A673 (cell line): ENCODE measurements around the gene AATF. TPM values are rescaled to one million over a fixed set of nuclear protein-coding genes. Genes with fewer than 3 reads are reported as not detected.

Source experiments
- BruUV-seq: library from RNA; stranded (reverse); fragments of 400-500 nt; replicated peaks from 2 replicates; lab custom pipeline; 2021; lab: Mats Ljungman, UMichigan
- CTCF ChIA-PET: fragments of 300-600 bp; sonication (Branson Sonifier 250); formaldehyde crosslinking; loops from one replicate; lab custom pipeline; 2022; ENCODE audit warnings: antibody characterized with exemption; lab: Charles Lee
- POLR2A ChIA-PET: fragments of 300-600 bp; sonication (Branson Sonifier 250); formaldehyde crosslinking; loops from one replicate; lab custom pipeline; 2022; ENCODE audit warnings: antibody characterized with exemption; ENCODE audit not compliant: low non-redundant PET; lab: Charles Lee
- DNase-seq: peaks from one replicate; pipeline ENCODE4 v3.0.0-alpha.2; 2015; ENCODE audit warnings: low spot score
- H3K27ac ChIP-seq: fragments of 200-600 bp; sonication (generic); 2 replicates; pipeline ENCODE4 v1.5.1; 2016; ENCODE audit warnings: mixed run types, low read depth, mild to moderate bottlenecking, mixed read lengths, antibody characterized with exemption, low read length; ENCODE audit not compliant: poor library complexity, severe bottlenecking
- H3K27me3 ChIP-seq: fragments of 200-600 bp; sonication (generic); replicated peaks from 2 replicates; pipeline ENCODE4 v1.6.1; 2017; ENCODE audit warnings: mixed run types, low read depth, mild to moderate bottlenecking, mixed read lengths, antibody characterized with exemption, low read length; ENCODE audit not compliant: insufficient read depth, poor library complexity
- H3K36me3 ChIP-seq: fragments of 200-600 bp; sonication (generic); 2 replicates; pipeline ENCODE4 v1.6.1; 2016; ENCODE audit warnings: mixed run types, mild to moderate bottlenecking, mixed read lengths, antibody characterized with exemption, low read length; ENCODE audit not compliant: insufficient read depth, poor library complexity, severe bottlenecking
- H3K4me1 ChIP-seq: fragments of 200-600 bp; sonication (generic); 2 replicates; pipeline ENCODE4 v1.6.1; 2017; ENCODE audit warnings: mixed run types, mild to moderate bottlenecking, mixed read lengths, antibody characterized with exemption, low read length; ENCODE audit not compliant: insufficient read depth, poor library complexity, severe bottlenecking
- H3K4me3 ChIP-seq: fragments of 200-600 bp; sonication (generic); 2 replicates; pipeline ENCODE4 v1.5.1; 2016; ENCODE audit warnings: low read depth, mixed run types, mild to moderate bottlenecking, mixed read lengths, low read length; ENCODE audit not compliant: poor library complexity, severe bottlenecking
- H3K9me3 ChIP-seq: fragments of 200-600 bp; sonication (generic); 2 replicates; pipeline ENCODE4 v1.6.1; 2016; ENCODE audit warnings: mixed run types, low read depth, mild to moderate bottlenecking, mixed read lengths, antibody characterized with exemption, low read length; ENCODE audit not compliant: poor library complexity, severe bottlenecking
- CTCF ChIP-seq: fragments of 300-800, 200-600 bp; sonication (generic); conservative IDR thresholded peaks from 2 replicates; pipeline ENCODE4 v1.5.1; 2017; ENCODE audit warnings: low read depth, mild to moderate bottlenecking, antibody characterized with exemption, low read length, moderate library complexity, mixed read lengths
- EZH2 ChIP-seq: fragments of 200-600 bp; sonication (generic); IDR thresholded peaks from 2 replicates; pipeline ENCODE4 v1.6.1; 2017; ENCODE audit warnings: borderline replicate concordance, low read depth, mild to moderate bottlenecking, mixed read lengths, antibody characterized with exemption, low read length; ENCODE audit not compliant: poor library complexity, severe bottlenecking
- intact Hi-C: fragments of 100-400 bp; cut with micrococcal nuclease; formaldehyde crosslinking; loops from one replicate; pipeline ENCODE4 v1.10.0; 2022; ENCODE audit not compliant: unreplicated experiment
- total RNA-seq: library from RNA; stranded (reverse); gene quantifications from 2 replicates; pipeline ENCODE4 v1.2.3, GENCODE V29; 2021

The AATF gene
- total RNA-seq, 1 experiment from 2014 or later, result 51.3 TPM

GRCh38 chr17:37051833-37052232 is 103.1 kb downstream of the AATF start:
- ChIA-PET POLR2A (no interaction called here), CTCF (no interaction called here)
- Histone ChIP-seq H3K27ac (no peak overlapping the region), H3K9me3 (no peaks in the 10 kb centered on the region), H3K4me1 (no peaks in the 10 kb centered on the region), H3K27me3 (no peaks in the 10 kb centered on the region), H3K4me3 (no peak overlapping the region), H3K36me3 (no peaks in the 10 kb centered on the region)
- TF ChIP-seq EZH2, result no peak
- TF ChIP-seq CTCF, result no peak
- no TSS peak for BruUV-seq
- intact Hi-C loops, result no loop called here
- no peak for DNase-seq

- Histone ChIP-seq H3K4me3 (no peak overlapping the region), H3K27ac (no peak overlapping the region), H3K4me1 (no peaks in the 10 kb centered on the region), H3K9me3 (no peaks in the 10 kb centered on the region), H3K36me3 (no peaks in the 10 kb centered on the region), H3K27me3 (no peaks in the 10 kb centered on the region)
- intact Hi-C loops, result no loop called here
- DNase-seq, result no peak
- POLR2A ChIA-PET, result no interaction called here
- CTCF ChIA-PET, result no interaction called here
- no peak for TF ChIP-seq CTCF
- BruUV-seq, result no TSS peak
These were observed 103.7 kb downstream of the AATF start for GRCh38 chr17:37052450-37052849.

- BruUV-seq, result no TSS peak
- Histone ChIP-seq H3K27me3 (no peaks in the 10 kb centered on the region), H3K27ac (no peak overlapping the region), H3K9me3 (no peaks in the 10 kb centered on the region), H3K36me3 (no peaks in the 10 kb centered on the region), H3K4me1 (no peaks in the 10 kb centered on the region), H3K4me3 (no peak overlapping the region)
- POLR2A ChIA-PET, result no interaction called here
- intact Hi-C loops, result no loop called here
- TF ChIP-seq EZH2, result no peak
- TF ChIP-seq CTCF, result no peak
- CTCF ChIA-PET, result no interaction called here
- no peak for DNase-seq
These were observed 106.1 kb downstream of the AATF start for GRCh38 chr17:37054894-37055293.
